Left renal pelvis (tissue), 4 donors: ENCODE data around the gene SLC25A1. TPM values are rescaled to one million over a fixed set of nuclear protein-coding genes. Genes with fewer than 3 reads are reported as not detected.

Experiments
- DNase-seq, 4 donors: peaks; one replicate each; pipeline ENCODE4 v3.0.0-alpha.2; 2013; ENCODE audit warnings: low read depth in 4 of 4, low spot score in 3 of 4
- polyA plus RNA-seq, 4 donors: library from polyadenylated mRNA; unstranded; fragments of 120-200 nt; gene quantifications; one replicate each; pipeline ENCODE4 v1.2.1, GENCODE V29; 2013; ENCODE audit not compliant: insufficient read length in 4 of 4

The SLC25A1 gene
- polyA plus RNA-seq, 4 donors = 30.7 to 84.1 (median 69.1) TPM

GRCh38 chr22:19143967-19144400, 34.6 kb downstream of the SLC25A1 start:
- no peak for DNase-seq

GRCh38 chr22:19143212-19143611, 35.3 kb downstream of the SLC25A1 start:
- DNase-seq = no peak

- no peak for DNase-seq
Observed at GRCh38 chr22:19142394-19142793, 36.1 kb downstream of the SLC25A1 start.

GRCh38 chr22:19139974-19140373, 38.6 kb downstream of the SLC25A1 start:
- DNase-seq = no peak

GRCh38 chr22:19139001-19139356, 39.6 kb downstream of the SLC25A1 start:
- no peak for DNase-seq

GRCh38 chr22:19138217-19139000, 40.1 kb downstream of the SLC25A1 start:
- no peak for DNase-seq

- no peak for DNase-seq
Observed at GRCh38 chr22:19137384-19138216, 40.9 kb downstream of the SLC25A1 start.

GRCh38 chr22:19136915-19137314, 41.6 kb downstream of the SLC25A1 start:
- no peak for DNase-seq

GRCh38 chr22:19134874-19135273, 43.7 kb downstream of the SLC25A1 start:
- DNase-seq = no peak

GRCh38 chr22:19134176-19134831, 44.2 kb downstream of the SLC25A1 start:
- DNase-seq = no peak

GRCh38 chr22:19133561-19133960, 45.0 kb downstream of the SLC25A1 start:
- no peak for DNase-seq

- no peak for DNase-seq
Observed at GRCh38 chr22:19132693-19133400, 45.7 kb downstream of the SLC25A1 start.

- DNase-seq = no peak
Observed at GRCh38 chr22:19132153-19132552, 46.4 kb downstream of the SLC25A1 start.

- no peak for DNase-seq
Observed at GRCh38 chr22:19131685-19132015, 46.9 kb downstream of the SLC25A1 start.

GRCh38 chr22:19130959-19131684, 47.4 kb downstream of the SLC25A1 start, which contains the start of gene TSSK2:
Gene TSSK2 (plus strand): TSS chr22:19131308. CDS start chr22:19131400, 92 bp downstream.
- DNase-seq = no peak

GRCh38 chr22:19129871-19130270, 48.7 kb downstream of the SLC25A1 start:
- DNase-seq = no peak

GRCh38 chr22:19128946-19129727, 49.4 kb downstream of the SLC25A1 start:
- DNase-seq = no peak

- DNase-seq = no peak
Observed at GRCh38 chr22:19128009-19128401, 50.5 kb downstream of the SLC25A1 start.

- DNase-seq = no peak
Observed at GRCh38 chr22:19127329-19128008, 51.1 kb downstream of the SLC25A1 start.
